ENCODE measurements around the gene KLHL18.
A peak's percentile ranks its signal among the peaks of the same experiment; 100 is the strongest.

The KLHL18 gene

GRCh38 chr3:47377186-47377585 lies 94.4 kb downstream of the KLHL18 start:
- DNase-seq (ENCODE audit: insufficient read length, low spot score) (no peak), FAIRE-seq (no peak)
- no peak for TF ChIP-seq CTCF (IDR thresholded peaks at IDR 0.05; ENCODE audit: insufficient read depth, missing control alignments)

GRCh38 chr3:47378869-47379268 lies 96.1 kb downstream of the KLHL18 start:
- FAIRE-seq (no peak), DNase-seq (ENCODE audit: insufficient read length, low spot score) (no peak)
- TF ChIP-seq CTCF (IDR thresholded peaks at IDR 0.05; ENCODE audit: insufficient read depth, missing control alignments) = no peak

GRCh38 chr3:47379411-47379899 lies 96.7 kb downstream of the KLHL18 start:
- TF ChIP-seq CTCF (IDR thresholded peaks at IDR 0.05; ENCODE audit: insufficient read depth, missing control alignments) = no peak
- FAIRE-seq = no peak

GRCh38 chr3:47380026-47380600 lies 97.4 kb downstream of the KLHL18 start:
- DNase-seq (ENCODE audit: insufficient read length, low spot score) (no peak), FAIRE-seq (no peak)
- no peak for TF ChIP-seq CTCF (IDR thresholded peaks at IDR 0.05; ENCODE audit: insufficient read depth, missing control alignments)

More at GRCh38 chr3:47379411-47379899, 96.7 kb downstream of the KLHL18 start:
- DNase-seq (ENCODE audit: insufficient read length, low spot score) = no peak

GRCh38 chr3:47380601-47381316 lies 98.0 kb downstream of the KLHL18 start, which contains the start of gene PTPN23:
TSS of gene PTPN23 (plus strand) at chr3:47381021. CDS start at chr3:47381097, 76 bp downstream.
- FAIRE-seq (no peak), DNase-seq (ENCODE audit: insufficient read length, low spot score) (peak; percentile 97)
- no peak for TF ChIP-seq CTCF (IDR thresholded peaks at IDR 0.05; ENCODE audit: insufficient read depth, missing control alignments)

GRCh38 chr3:47381317-47382157 lies 98.8 kb downstream of the KLHL18 start:
- FAIRE-seq = no peak
- peak; percentile 86 for DNase-seq (ENCODE audit: insufficient read length, low spot score)
- TF ChIP-seq CTCF (IDR thresholded peaks at IDR 0.05; ENCODE audit: insufficient read depth, missing control alignments) = no peak

All from D721Med (cell line).